Measurements from ENCODE around the gene TFF3.

Gene TFF3

GRCh38 chr21:42286416-42286815 is 28.8 kb downstream of the TFF3 start:
- DNase-seq = no peak

- no peak for DNase-seq
Observed at GRCh38 chr21:42285569-42286245, 29.5 kb downstream of the TFF3 start.

- no peak for DNase-seq
Observed at GRCh38 chr21:42282715-42283114, 32.5 kb downstream of the TFF3 start.

GRCh38 chr21:42282021-42282420 is 33.2 kb downstream of the TFF3 start:
- no peak for DNase-seq

- DNase-seq = no peak
Observed at GRCh38 chr21:42281181-42281680, 34.0 kb downstream of the TFF3 start.

GRCh38 chr21:42280356-42281180 is 34.6 kb downstream of the TFF3 start:
- DNase-seq = no peak

- DNase-seq = no peak
Observed at GRCh38 chr21:42279888-42280287, 35.3 kb downstream of the TFF3 start.

- no peak for DNase-seq
Observed at GRCh38 chr21:42279341-42279871, 35.8 kb downstream of the TFF3 start.

- DNase-seq = no peak
Observed at GRCh38 chr21:42278451-42279149, 36.6 kb downstream of the TFF3 start.

GRCh38 chr21:42277593-42277992 is 37.6 kb downstream of the TFF3 start:
- no peak for DNase-seq

- no peak for DNase-seq
Observed at GRCh38 chr21:42276526-42277154, 38.6 kb downstream of the TFF3 start.

- DNase-seq = no peak
Observed at GRCh38 chr21:42276076-42276475, 39.1 kb downstream of the TFF3 start.

GRCh38 chr21:42272984-42273600 is 42.1 kb downstream of the TFF3 start:
- no peak for DNase-seq

GRCh38 chr21:42272109-42272962 is 42.9 kb downstream of the TFF3 start:
- DNase-seq = no peak

GRCh38 chr21:42271065-42271464 is 44.1 kb downstream of the TFF3 start:
- DNase-seq = no peak

- no peak for DNase-seq
Observed at GRCh38 chr21:42269386-42269785, 45.8 kb downstream of the TFF3 start.

GRCh38 chr21:42266971-42267556 is 48.1 kb downstream of the TFF3 start:
- DNase-seq = no peak

GRCh38 chr21:42265231-42265812 is 49.9 kb downstream of the TFF3 start:
- no peak for DNase-seq

GRCh38 chr21:42264245-42265195 is 50.7 kb downstream of the TFF3 start:
- no peak for DNase-seq

Data from activated CD8-positive, alpha-beta memory T cell treated with anti-CD3 and anti-CD28 coated beads for 24 hours (primary cell).